GM12878 (cell line): Measurements from ENCODE around the gene HOOK2. TPM values are rescaled to one million over a fixed set of nuclear protein-coding genes. Genes with fewer than 3 reads are reported as not detected.
A peak's percentile ranks its signal among the peaks of the same experiment; 100 is the strongest.

ENCODE experiments used
- IKZF2 ChIP-seq, 2 experiments: fragments of 450-650 bp; IDR thresholded peaks; 2 replicates each; pipeline ENCODE4 v1.6.1; 2017; ENCODE audit warnings: mild to moderate bottlenecking in 2 of 2, moderate library complexity in 2 of 2
- polyA plus RNA-seq, 11 experiments: library from polyadenylated mRNA; depleted of rRNA in 4 of 11; unstranded in 6 of 11; stranded (reverse) in 5 of 11; fragments of >200 nt; fragmentation: Nextera tagmentation in 4 of 11; fragmentation: Illumina TruSeq in 1 of 11; extraction: Ambion mirVana in 4 of 11; extraction: Trizol in 1 of 11; gene quantifications; 1 replicate in 1 of 11; 2 replicates in 10 of 11; pipeline versions ENCODE4 v1.2.1 to v1.2.3, GENCODE V29; 2011 to 2016; ENCODE audit warnings: inconsistent platforms in 2 of 11, missing spikeins in 2 of 11, low read depth in 1 of 11
- total RNA-seq, 4 experiments: library from RNA; depleted of rRNA in 3 of 4; stranded (reverse); fragments of >200 nt in 3 of 4; fragmentation: Illumina TruSeq in 1 of 4; extraction: Trizol in 1 of 4; gene quantifications; 2 replicates each; pipeline versions ENCODE4 v1.2.1 to v1.2.3, GENCODE V29; 2013 to 2021
- TF ChIP-seq, protein P1 (sequence below): IDR thresholded peaks from 2 replicates; pipeline ENCODE4 v1.6.1; 2012; ENCODE audit warnings: improper control_type of control experiment, low read depth, low read length; ENCODE audit not compliant: insufficient replicate concordance

Gene HOOK2
- total and polyA plus RNA-seq, 10 of the 15 experiments (the other 5 are each of a cell fraction or from before 2014, with no cell fraction given), result 1.5 to 9.6 (median 6.2) TPM

DNA sequence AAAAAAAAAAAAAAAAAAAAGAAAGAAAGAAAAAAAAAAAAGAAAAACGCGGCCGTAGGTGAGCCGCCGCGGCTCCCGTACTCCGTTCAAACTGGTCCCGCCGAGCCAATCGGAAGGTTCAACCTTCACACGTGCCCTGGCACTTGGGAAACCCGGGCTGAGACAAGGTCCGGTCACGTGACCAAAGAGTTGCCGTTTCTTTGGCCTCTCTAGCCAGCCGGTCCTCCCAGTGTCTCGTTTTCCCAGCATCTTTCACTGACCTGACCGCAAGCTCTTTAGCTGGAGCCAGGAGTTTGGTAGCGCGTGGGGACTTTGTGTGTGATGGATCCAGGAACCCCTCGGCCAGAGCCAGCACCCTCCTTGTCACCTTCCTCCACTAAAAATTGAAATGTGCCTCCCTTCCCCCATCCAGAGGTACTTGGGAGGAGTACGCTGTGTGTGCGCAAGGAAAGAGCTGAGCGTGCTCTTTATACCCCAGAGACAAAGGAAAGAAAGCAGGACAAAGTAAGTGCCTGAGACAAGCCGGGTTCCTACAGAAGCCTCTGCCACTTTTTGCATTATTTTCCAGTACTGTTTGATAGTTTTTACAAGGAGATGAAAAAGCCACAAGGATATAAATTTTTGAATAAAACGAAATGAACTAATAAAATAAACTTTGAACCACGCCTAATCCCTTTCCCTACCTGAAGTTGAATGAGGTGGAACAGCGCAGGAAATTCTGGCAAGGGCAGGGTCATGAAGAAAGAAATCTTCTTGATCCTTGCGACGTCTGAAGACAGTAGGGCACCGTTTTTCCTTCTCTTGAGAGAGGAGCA is 52.6 kb downstream of the HOOK2 start (continued):
- TF ChIP-seq, protein P1, sequence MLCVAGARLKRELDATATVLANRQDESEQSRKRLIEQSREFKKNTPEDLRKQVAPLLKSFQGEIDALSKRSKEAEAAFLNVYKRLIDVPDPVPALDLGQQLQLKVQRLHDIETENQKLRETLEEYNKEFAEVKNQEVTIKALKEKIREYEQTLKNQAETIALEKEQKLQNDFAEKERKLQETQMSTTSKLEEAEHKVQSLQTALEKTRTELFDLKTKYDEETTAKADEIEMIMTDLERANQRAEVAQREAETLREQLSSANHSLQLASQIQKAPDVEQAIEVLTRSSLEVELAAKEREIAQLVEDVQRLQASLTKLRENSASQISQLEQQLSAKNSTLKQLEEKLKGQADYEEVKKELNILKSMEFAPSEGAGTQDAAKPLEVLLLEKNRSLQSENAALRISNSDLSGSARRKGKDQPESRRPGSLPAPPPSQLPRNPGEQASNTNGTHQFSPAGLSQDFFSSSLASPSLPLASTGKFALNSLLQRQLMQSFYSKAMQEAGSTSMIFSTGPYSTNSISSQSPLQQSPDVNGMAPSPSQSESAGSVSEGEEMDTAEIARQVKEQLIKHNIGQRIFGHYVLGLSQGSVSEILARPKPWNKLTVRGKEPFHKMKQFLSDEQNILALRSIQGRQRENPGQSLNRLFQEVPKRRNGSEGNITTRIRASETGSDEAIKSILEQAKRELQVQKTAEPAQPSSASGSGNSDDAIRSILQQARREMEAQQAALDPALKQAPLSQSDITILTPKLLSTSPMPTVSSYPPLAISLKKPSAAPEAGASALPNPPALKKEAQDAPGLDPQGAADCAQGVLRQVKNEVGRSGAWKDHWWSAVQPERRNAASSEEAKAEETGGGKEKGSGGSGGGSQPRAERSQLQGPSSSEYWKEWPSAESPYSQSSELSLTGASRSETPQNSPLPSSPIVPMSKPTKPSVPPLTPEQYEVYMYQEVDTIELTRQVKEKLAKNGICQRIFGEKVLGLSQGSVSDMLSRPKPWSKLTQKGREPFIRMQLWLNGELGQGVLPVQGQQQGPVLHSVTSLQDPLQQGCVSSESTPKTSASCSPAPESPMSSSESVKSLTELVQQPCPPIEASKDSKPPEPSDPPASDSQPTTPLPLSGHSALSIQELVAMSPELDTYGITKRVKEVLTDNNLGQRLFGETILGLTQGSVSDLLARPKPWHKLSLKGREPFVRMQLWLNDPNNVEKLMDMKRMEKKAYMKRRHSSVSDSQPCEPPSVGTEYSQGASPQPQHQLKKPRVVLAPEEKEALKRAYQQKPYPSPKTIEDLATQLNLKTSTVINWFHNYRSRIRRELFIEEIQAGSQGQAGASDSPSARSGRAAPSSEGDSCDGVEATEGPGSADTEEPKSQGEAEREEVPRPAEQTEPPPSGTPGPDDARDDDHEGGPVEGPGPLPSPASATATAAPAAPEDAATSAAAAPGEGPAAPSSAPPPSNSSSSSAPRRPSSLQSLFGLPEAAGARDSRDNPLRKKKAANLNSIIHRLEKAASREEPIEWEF, result no peak
- peak; percentile 64 to 67 for TF ChIP-seq IKZF2 (IDR thresholded peaks at IDR 0.05)
- TF ChIP-seq, all 136 proteins: peak for 55
